HG03103 (cell line): ENCODE results near the gene VKORC1L1.
"Not testable (repeated sequence)": the region's sequence is repeated elsewhere in the genome, so short reads cannot be mapped to it uniquely, and the experiment has no call there.

Source experiments
- ATAC-seq: cut with Tn5 transposase; IDR thresholded peaks from one replicate; pipeline ENCODE4 v1.9.1; 2021; ENCODE audit warnings: low read depth; ENCODE audit not compliant: unreplicated experiment

Gene VKORC1L1

GRCh38 chr7:65927489-65928448 lies 54.9 kb downstream of the VKORC1L1 start:
- ATAC-seq = no peak

GRCh38 chr7:65931685-65932084 lies 58.8 kb downstream of the VKORC1L1 start:
- no peak for ATAC-seq

GRCh38 chr7:65937296-65937695 lies 64.4 kb downstream of the VKORC1L1 start:
- no peak for ATAC-seq

GRCh38 chr7:65938336-65938895 lies 65.5 kb downstream of the VKORC1L1 start:
- ATAC-seq = no peak

- not testable (repeated sequence) for ATAC-seq
These were observed 72.9 kb downstream of the VKORC1L1 start for GRCh38 chr7:65945787-65946186.

- ATAC-seq = no peak
These were observed 74.0 kb downstream of the VKORC1L1 start for GRCh38 chr7:65946904-65947303.

GRCh38 chr7:65951837-65952578 lies 79.1 kb downstream of the VKORC1L1 start:
- no peak for ATAC-seq

- ATAC-seq = no peak
These were observed 80.3 kb downstream of the VKORC1L1 start for GRCh38 chr7:65953001-65953720.

GRCh38 chr7:65953890-65954450 lies 81.1 kb downstream of the VKORC1L1 start:
- no peak for ATAC-seq

GRCh38 chr7:65955718-65956117 lies 82.8 kb downstream of the VKORC1L1 start:
- ATAC-seq = no peak

- ATAC-seq = no peak
These were observed 87.6 kb downstream of the VKORC1L1 start for GRCh38 chr7:65960351-65961074.

GRCh38 chr7:65962033-65962432 lies 89.2 kb downstream of the VKORC1L1 start:
- ATAC-seq = no peak

- ATAC-seq = not testable (repeated sequence)
These were observed 91.8 kb downstream of the VKORC1L1 start for GRCh38 chr7:65964671-65965070.

GRCh38 chr7:65966146-65966545 lies 93.3 kb downstream of the VKORC1L1 start:
- ATAC-seq = no peak

GRCh38 chr7:65967361-65968155 lies 94.7 kb downstream of the VKORC1L1 start:
- ATAC-seq = no peak

- no peak for ATAC-seq
These were observed 95.6 kb downstream of the VKORC1L1 start for GRCh38 chr7:65968256-65969185.

GRCh38 chr7:65971021-65971420 lies 98.1 kb downstream of the VKORC1L1 start:
- no peak for ATAC-seq

GRCh38 chr7:65972976-65973375 lies 100.1 kb downstream of the VKORC1L1 start:
- ATAC-seq = no peak
